ENCODE results near the gene SLMAP. TPM values are rescaled to one million over a fixed set of nuclear protein-coding genes. Genes with fewer than 3 reads are reported as not detected.

The SLMAP gene
- total and polyA plus RNA-seq, 2 donors (not counting 1 experiment from before 2014, with no cell fraction given) = 9.7 to 67.2 TPM

GRCh38 chr3:57949785-57950615 lies 193.9 kb downstream of the SLMAP start:
- H3K27me3 Mint-ChIP-seq = peaks cover 4% of the 10 kb centered on the region
- Histone ChIP-seq H3K79me2 (ENCODE audit: control insufficient read depth, insufficient read depth, low read length) (no peaks in the 10 kb centered on the region), H4K20me1 (ENCODE audit: control insufficient read depth, insufficient read depth, low read length, poor library complexity, severe bottlenecking) (no peaks in the 10 kb centered on the region), H3K36me3 (replicated peaks in 1 of 2; ENCODE audit: control extremely low read depth in 1 of 2, control insufficient read depth in 1 of 2, extremely low read depth in 1 of 2, insufficient read depth in 2 of 2, low read length in 1 of 2) (no peaks in the 10 kb centered on the region), H2AFZ (ENCODE audit: insufficient read depth, low read depth, low read length, poor library complexity, severe bottlenecking) (no peak overlapping the region), H3K9me3 (ENCODE audit: control extremely low read depth in 1 of 3, control insufficient read depth in 2 of 3, insufficient read depth in 1 of 3, low read length in 2 of 3) (no peaks in the 10 kb centered on the region), H3K4me1 (ENCODE audit: control insufficient read depth in 2 of 2, insufficient read depth in 2 of 2, low read length in 2 of 2) (no peaks in the 10 kb centered on the region), H3K4me2 (replicated peaks; ENCODE audit: low read depth, low read length, poor library complexity, severe bottlenecking) (no peak overlapping the region), H3K27ac (ENCODE audit: low read length in 2 of 2) (no peak overlapping the region), H3K9ac (ENCODE audit: low read length) (no peak overlapping the region), H3K27me3 (replicated peaks in 1 of 4; ENCODE audit: control extremely low read depth in 1 of 4, control insufficient read depth in 3 of 4, insufficient read depth in 4 of 4, low read length in 3 of 4) (peaks cover 0 to 4% (median 1%) of the 10 kb centered on the region in 4 experiments), H3K4me3 (ENCODE audit: control extremely low read depth in 1 of 5, extremely low read depth in 1 of 5, insufficient read depth in 1 of 5, low read depth in 2 of 5, low read length in 4 of 5) (no peak overlapping the region)
- DNase-seq = no peak
- intact Hi-C loops (cut with micrococcal nuclease) = no loop called here
- TF ChIP-seq EZH2 (IDR thresholded peaks at IDR 0.05; ENCODE audit: borderline replicate concordance, insufficient read depth, low read depth, low read length, poor library complexity, severe bottlenecking) (no peak), CTCF (IDR thresholded peaks at IDR 0.05) (no peak)
- WGBS (ENCODE audit: insufficient coverage) = 96% methylated on average over 4 of the region's 7 CpGs
- no peak for ATAC-seq (ENCODE audit: low read depth)
- CTCF ChIA-PET = interaction anchor here (1.4 kb wide), 1 partner anchor 9 kb away, joined by 3 read pairs; no protein-coding TSS in a partner anchor
- H3K4me1 Mint-ChIP-seq = no peaks in the 10 kb centered on the region
- no peak overlapping the region for H3K4me3 Mint-ChIP-seq
- H3K9me3 Mint-ChIP-seq (ENCODE audit: insufficient read depth) = no peaks in the 10 kb centered on the region
- no peak overlapping the region for H3K27ac Mint-ChIP-seq
- POLR2A ChIA-PET = no interaction called here

All from B cell (primary cell).